ENCODE results near the gene THEMIS.

GRCh38 chr6:127784468-127784867 is 116.4 kb downstream of the THEMIS start:
- no peak for TF ChIP-seq CTCF (conservative IDR thresholded peaks at IDR 0.05; ENCODE audit: low read depth in 2 of 2)
- TF ChIP-seq REST (IDR thresholded peaks at IDR 0.05; ENCODE audit: unreplicated experiment) = no peak
- no peak for TF ChIP-seq JUNB (IDR thresholded peaks at IDR 0.05; ENCODE audit: unreplicated experiment)
- TF ChIP-seq POLR2AphosphoS5 (IDR thresholded peaks at IDR 0.05; ENCODE audit: low read depth) = no peak
